Nephron (organoid): ENCODE results near the gene OR4D11.
A peak's percentile ranks its signal among the peaks of the same experiment; 100 is the strongest.
"Not testable (repeated sequence)": the region's sequence is repeated elsewhere in the genome, so short reads cannot be mapped to it uniquely, and the experiment has no call there.

ENCODE experiments used
- H3K27ac Mint-ChIP-seq, 3 experiments: 2 replicates each; pipeline ENCODE4 v1.8.0; 2020; ENCODE audit warnings: mixed read lengths in 3 of 3, mild to moderate bottlenecking in 2 of 3, moderate library complexity in 1 of 3
- H3K27me3 Mint-ChIP-seq: 2 replicates; pipeline ENCODE4 v1.8.0; 2021; ENCODE audit warnings: low read depth, mild to moderate bottlenecking, moderate library complexity, mixed read lengths
- H3K36me3 Mint-ChIP-seq: 2 replicates; pipeline ENCODE4 v1.8.0; 2020; ENCODE audit warnings: low read depth, mixed read lengths
- H3K4me1 Mint-ChIP-seq: 2 replicates; pipeline ENCODE4 v1.8.0; 2020; ENCODE audit warnings: mixed read lengths
- H3K4me3 Mint-ChIP-seq, 3 experiments: 2 replicates each; pipeline ENCODE4 v1.8.0; 2020; ENCODE audit warnings: mild to moderate bottlenecking in 3 of 3, mixed read lengths in 3 of 3, moderate library complexity in 2 of 3
- H3K9me3 Mint-ChIP-seq: 2 replicates; pipeline ENCODE4 v1.8.0; 2020; ENCODE audit warnings: mixed read lengths
- CTCF ChIP-seq, 3 experiments: fragments of 200-600 bp; sonication (generic); IDR thresholded peaks; one replicate each; pipeline ENCODE4 v1.5.0; 2021; ENCODE audit warnings: antibody characterized with exemption in 3 of 3; ENCODE audit not compliant: unreplicated experiment in 3 of 3

Gene OR4D11

GRCh38 chr11:59520741-59521140 is 17.4 kb downstream of the OR4D11 start:
- Mint-ChIP-seq H3K9me3 (no peaks in the 10 kb centered on the region), H3K4me3 (no peak overlapping the region), H3K27ac (no peak overlapping the region), H3K4me1 (no peaks in the 10 kb centered on the region), H3K36me3 (no peaks in the 10 kb centered on the region), H3K27me3 (no peaks in the 10 kb centered on the region)
- TF ChIP-seq CTCF (IDR thresholded peaks at IDR 0.05; ENCODE audit: unreplicated experiment in 3 of 3), result no peak

GRCh38 chr11:59523541-59523940 is 20.2 kb downstream of the OR4D11 start:
- Mint-ChIP-seq H3K4me1 (peaks cover 2% of the 10 kb centered on the region), H3K4me3 (no peak overlapping the region), H3K9me3 (no peaks in the 10 kb centered on the region), H3K27ac (no peak overlapping the region), H3K36me3 (no peaks in the 10 kb centered on the region), H3K27me3 (no peaks in the 10 kb centered on the region)
- TF ChIP-seq CTCF (IDR thresholded peaks at IDR 0.05; ENCODE audit: unreplicated experiment in 3 of 3), result no peak

- Mint-ChIP-seq H3K9me3 (no peaks in the 10 kb centered on the region), H3K36me3 (no peaks in the 10 kb centered on the region), H3K27ac (peak overlapping the region in 2 of 3 experiments; percentile 2 to 17), H3K4me1 (peaks cover 11% of the 10 kb centered on the region), H3K27me3 (peaks cover 4% of the 10 kb centered on the region), H3K4me3 (no peak overlapping the region)
- no peak for TF ChIP-seq CTCF (IDR thresholded peaks at IDR 0.05; ENCODE audit: unreplicated experiment in 3 of 3)
Observed at GRCh38 chr11:59528711-59529110, 25.3 kb downstream of the OR4D11 start.

- TF ChIP-seq CTCF (IDR thresholded peaks at IDR 0.05; ENCODE audit: unreplicated experiment in 3 of 3), result no peak
- Mint-ChIP-seq H3K9me3 (no peaks in the 10 kb centered on the region), H3K27ac (no peak overlapping the region), H3K36me3 (no peaks in the 10 kb centered on the region), H3K4me1 (peaks cover 18% of the 10 kb centered on the region), H3K27me3 (peaks cover 4% of the 10 kb centered on the region), H3K4me3 (no peak overlapping the region)
Observed at GRCh38 chr11:59532620-59533019, 29.2 kb downstream of the OR4D11 start.

GRCh38 chr11:59534676-59535075 is 31.3 kb downstream of the OR4D11 start:
- H3K27me3 Mint-ChIP-seq, result peaks cover 4% of the 10 kb centered on the region
- H3K4me3 Mint-ChIP-seq, result no peak overlapping the region
- TF ChIP-seq CTCF (IDR thresholded peaks at IDR 0.05; ENCODE audit: unreplicated experiment in 3 of 3), result no peak
- H3K27ac Mint-ChIP-seq, result no peak overlapping the region
- H3K36me3 Mint-ChIP-seq, result no peaks in the 10 kb centered on the region
- H3K9me3 Mint-ChIP-seq, result no peaks in the 10 kb centered on the region
- peaks cover 11% of the 10 kb centered on the region for H3K4me1 Mint-ChIP-seq

GRCh38 chr11:59542142-59542810 is 38.9 kb downstream of the OR4D11 start:
- Mint-ChIP-seq H3K4me3 (peak overlapping the region in 1 of 3 experiments; percentile 10), H3K27me3 (no peaks in the 10 kb centered on the region), H3K27ac (peak overlapping the region; percentile 16 to 83 (median 41)), H3K4me1 (peaks cover 13% of the 10 kb centered on the region), H3K36me3 (no peaks in the 10 kb centered on the region), H3K9me3 (no peaks in the 10 kb centered on the region)
- no peak for TF ChIP-seq CTCF (IDR thresholded peaks at IDR 0.05; ENCODE audit: unreplicated experiment in 3 of 3)

- H3K36me3 Mint-ChIP-seq, H3K27ac Mint-ChIP-seq, H3K9me3 Mint-ChIP-seq, H3K27me3 Mint-ChIP-seq, H3K4me3 Mint-ChIP-seq, H3K4me1 Mint-ChIP-seq: not testable (repeated sequence)
Observed at GRCh38 chr11:59543713-59544112, 40.3 kb downstream of the OR4D11 start.
